Astrocyte (in vitro differentiated cells and primary cell): Measurements from ENCODE around the gene DHRS3. TPM values are rescaled to one million over a fixed set of nuclear protein-coding genes. Genes with fewer than 3 reads are reported as not detected.
"Not testable (repeated sequence)": the region's sequence is repeated elsewhere in the genome, so short reads cannot be mapped to it uniquely, and the experiment has no call there.

Source experiments
- DNase-seq: peaks from one replicate; pipeline ENCODE4 v3.0.0-alpha.2; 2010; ENCODE audit warnings: low read depth
- FAIRE-seq: peaks from 2 replicates; lab custom pipeline; 2011; peaks lifted over from hg19 to GRCh38; lab: Jason Lieb, UNC
- H2AFZ ChIP-seq: 2 replicates; pipeline ENCODE4 v1.6.0; 2012; ENCODE audit warnings: low read depth, low read length, inconsistent platforms
- H3K27ac ChIP-seq: 2 replicates; pipeline ENCODE4 v1.5.1; 2011; ENCODE audit warnings: low read depth, low read length, inconsistent platforms
- H3K27me3 ChIP-seq: 2 replicates; pipeline ENCODE4 v1.6.0; 2011; ENCODE audit warnings: low read length, inconsistent platforms; ENCODE audit not compliant: insufficient read depth
- H3K36me3 ChIP-seq: 2 replicates; pipeline ENCODE4 v1.5.1; 2011; ENCODE audit warnings: low read length, inconsistent platforms; ENCODE audit not compliant: insufficient read depth
- H3K4me1 ChIP-seq: 2 replicates; pipeline ENCODE4 v1.5.1; 2011; ENCODE audit warnings: low read length, inconsistent platforms; ENCODE audit not compliant: insufficient read depth
- H3K4me2 ChIP-seq: 2 replicates; pipeline ENCODE4 v1.6.0; 2012; ENCODE audit warnings: low read length, inconsistent platforms
- H3K4me3 ChIP-seq: 2 replicates; pipeline ENCODE4 v1.5.1; 2011; ENCODE audit warnings: low read depth, mild to moderate bottlenecking, low read length, inconsistent platforms; ENCODE audit not compliant: insufficient read depth
- H3K79me2 ChIP-seq: 2 replicates; pipeline ENCODE4 v1.6.0; 2012; ENCODE audit warnings: mild to moderate bottlenecking, low read length, inconsistent platforms; ENCODE audit not compliant: insufficient read depth
- H3K9ac ChIP-seq: 2 replicates; pipeline ENCODE4 v1.6.0; 2012; ENCODE audit warnings: mild to moderate bottlenecking, low read length, inconsistent platforms
- H3K9me3 ChIP-seq: 2 replicates; pipeline ENCODE4 v1.5.1; 2012; ENCODE audit warnings: low read depth, mild to moderate bottlenecking, low read length, inconsistent platforms; ENCODE audit not compliant: insufficient read depth
- H4K20me1 ChIP-seq: 2 replicates; pipeline ENCODE4 v1.6.0; 2012; ENCODE audit warnings: low read length, inconsistent platforms; ENCODE audit not compliant: insufficient read depth
- H3K27ac Mint-ChIP-seq: one replicate; pipeline ENCODE4 v1.8.0; 2021; ENCODE audit warnings: mild to moderate bottlenecking, mixed read lengths; ENCODE audit not compliant: unreplicated experiment
- H3K27me3 Mint-ChIP-seq: one replicate; pipeline ENCODE4 v1.8.0; 2021; ENCODE audit warnings: low read depth, mixed read lengths; ENCODE audit not compliant: unreplicated experiment
- H3K36me3 Mint-ChIP-seq: one replicate; pipeline ENCODE4 v1.8.0; 2021; ENCODE audit warnings: low read depth, mixed read lengths; ENCODE audit not compliant: unreplicated experiment
- H3K4me1 Mint-ChIP-seq: one replicate; pipeline ENCODE4 v1.8.0; 2021; ENCODE audit warnings: low read depth, mixed read lengths; ENCODE audit not compliant: unreplicated experiment
- H3K4me3 Mint-ChIP-seq: one replicate; pipeline ENCODE4 v1.8.0; 2021; ENCODE audit warnings: mild to moderate bottlenecking, moderate library complexity, mixed read lengths; ENCODE audit not compliant: unreplicated experiment
- H3K9me3 Mint-ChIP-seq: one replicate; pipeline ENCODE4 v1.8.0; 2021; ENCODE audit warnings: mild to moderate bottlenecking, mixed read lengths; ENCODE audit not compliant: unreplicated experiment
- CTCF ChIP-seq: IDR thresholded peaks from 2 replicates; pipeline ENCODE4 v1.5.1; 2011; ENCODE audit warnings: low read depth, mild to moderate bottlenecking, inconsistent platforms, low read length, moderate library complexity; ENCODE audit not compliant: insufficient read depth
- EZH2 ChIP-seq: IDR thresholded peaks from 2 replicates; pipeline ENCODE4 v1.6.1; 2012; ENCODE audit warnings: mild to moderate bottlenecking, low read length, inconsistent platforms; ENCODE audit not compliant: insufficient read depth
- total RNA-seq: library from RNA; stranded (reverse); gene quantifications from 2 replicates; pipeline ENCODE4 v1.2.1, GENCODE V29; 2021

DHRS3 gene
- total RNA-seq, 1 donor from 2014 or later: 3.4 TPM

- Histone ChIP-seq H3K9me3 (no peaks in the 10 kb centered on the region), H3K4me3 (no peak overlapping the region), H4K20me1 (no peaks in the 10 kb centered on the region), H3K79me2 (no peaks in the 10 kb centered on the region), H3K27me3 (no peaks in the 10 kb centered on the region), H3K9ac (no peak overlapping the region), H3K4me1 (no peaks in the 10 kb centered on the region), H3K27ac (no peak overlapping the region), H3K36me3 (no peaks in the 10 kb centered on the region), H3K4me2 (peak overlapping the region; percentile 52), H2AFZ (no peak overlapping the region)
- Mint-ChIP-seq H3K9me3 (peaks cover 5% of the 10 kb centered on the region), H3K4me3 (no peak overlapping the region), H3K36me3 (no peaks in the 10 kb centered on the region), H3K27ac (no peak overlapping the region), H3K27me3 (peaks cover 7% of the 10 kb centered on the region), H3K4me1 (no peaks in the 10 kb centered on the region)
- peak; percentile 97 for FAIRE-seq
- TF ChIP-seq EZH2: no peak
- peak; percentile 97 for TF ChIP-seq CTCF
- peak; percentile 39 for DNase-seq
Observed at GRCh38 chr1:12658531-12659453, 40.8 kb upstream of the DHRS3 start.

- not testable (repeated sequence) for FAIRE-seq, H3K9me3 ChIP-seq, H3K9me3 Mint-ChIP-seq, H3K4me3 Mint-ChIP-seq, H3K4me1 ChIP-seq, H2AFZ ChIP-seq, H3K27me3 Mint-ChIP-seq, H3K27ac ChIP-seq, H3K36me3 ChIP-seq, DNase-seq, H3K4me3 ChIP-seq, H3K4me2 ChIP-seq, H3K36me3 Mint-ChIP-seq, H3K27me3 ChIP-seq, H3K79me2 ChIP-seq, H3K27ac Mint-ChIP-seq, H4K20me1 ChIP-seq, H3K9ac ChIP-seq, H3K4me1 Mint-ChIP-seq
Observed at GRCh38 chr1:12657885-12658512, 40.0 kb upstream of the DHRS3 start.

GRCh38 chr1:12657060-12657884 lies 39.3 kb upstream of the DHRS3 start:
- FAIRE-seq: no peak
- Histone ChIP-seq H3K27me3 (no peaks in the 10 kb centered on the region), H3K79me2 (no peaks in the 10 kb centered on the region), H4K20me1 (no peaks in the 10 kb centered on the region), H3K9me3 (no peaks in the 10 kb centered on the region), H3K27ac (no peak overlapping the region), H3K4me3 (no peak overlapping the region), H3K4me1 (no peaks in the 10 kb centered on the region), H3K9ac (no peak overlapping the region), H3K36me3 (no peaks in the 10 kb centered on the region), H2AFZ (no peak overlapping the region), H3K4me2 (no peak overlapping the region)
- H3K9me3 Mint-ChIP-seq: peaks cover 4% of the 10 kb centered on the region
- no peak for DNase-seq
- TF ChIP-seq CTCF: no peak
- TF ChIP-seq EZH2: no peak
- peaks cover 8% of the 10 kb centered on the region for H3K27me3 Mint-ChIP-seq
- no peaks in the 10 kb centered on the region for H3K4me1 Mint-ChIP-seq
- H3K27ac Mint-ChIP-seq: no peak overlapping the region
- H3K36me3 Mint-ChIP-seq: no peaks in the 10 kb centered on the region
- H3K4me3 Mint-ChIP-seq: no peak overlapping the region
